ENCODE measurements around the gene FOCAD.

Gene FOCAD

GRCh38 chr9:20815923-20816703 lies 132.1 kb downstream of the FOCAD start:
- no peaks in the 10 kb centered on the region for H3K9me3 Mint-ChIP-seq
- no peak for ATAC-seq (replicated peaks)
- DNase-seq, result no peak
- H3K4me1 Mint-ChIP-seq, result peaks cover 6 to 12% of the 10 kb centered on the region in 2 donors
- no peak overlapping the region for H3K27ac Mint-ChIP-seq
- no peaks in the 10 kb centered on the region for H3K36me3 Mint-ChIP-seq
- H3K27me3 Mint-ChIP-seq, result no peaks in the 10 kb centered on the region
- H3K4me3 Mint-ChIP-seq, result no peak overlapping the region

- no peaks in the 10 kb centered on the region for H3K9me3 Mint-ChIP-seq
- H3K27ac Mint-ChIP-seq, result no peak overlapping the region
- no peaks in the 10 kb centered on the region for H3K4me1 Mint-ChIP-seq
- ATAC-seq (replicated peaks) (no peak), DNase-seq (no peak)
- no peaks in the 10 kb centered on the region for H3K27me3 Mint-ChIP-seq
- no peak overlapping the region for H3K4me3 Mint-ChIP-seq
- H3K36me3 Mint-ChIP-seq, result peaks cover 5 to 28% of the 10 kb centered on the region in 2 donors
Measured at GRCh38 chr9:20823051-20823450, 139.0 kb downstream of the FOCAD start.

GRCh38 chr9:20831028-20831427 lies 147.0 kb downstream of the FOCAD start:
- H3K27me3 Mint-ChIP-seq, result no peaks in the 10 kb centered on the region
- no peak overlapping the region for H3K27ac Mint-ChIP-seq
- H3K4me3 Mint-ChIP-seq, result no peak overlapping the region
- no peak for ATAC-seq (replicated peaks)
- peaks cover 14 to 38% of the 10 kb centered on the region in 2 donors for H3K36me3 Mint-ChIP-seq
- DNase-seq, result no peak
- no peaks in the 10 kb centered on the region for H3K4me1 Mint-ChIP-seq
- H3K9me3 Mint-ChIP-seq, result peaks cover 0 to 3% of the 10 kb centered on the region in 2 donors

GRCh38 chr9:20832775-20833174 lies 148.7 kb downstream of the FOCAD start:
- ATAC-seq (replicated peaks), result no peak
- Mint-ChIP-seq H3K27me3 (no peaks in the 10 kb centered on the region), H3K4me3 (no peak overlapping the region), H3K36me3 (peaks cover 10 to 20% of the 10 kb centered on the region in 2 donors), H3K4me1 (no peaks in the 10 kb centered on the region), H3K27ac (no peak overlapping the region), H3K9me3 (peaks cover 0 to 3% of the 10 kb centered on the region in 2 donors)
- no peak for DNase-seq

- no peaks in the 10 kb centered on the region for H3K4me1 Mint-ChIP-seq
- H3K36me3 Mint-ChIP-seq, result peaks cover 9 to 16% of the 10 kb centered on the region in 2 donors
- no peak overlapping the region for H3K4me3 Mint-ChIP-seq
- no peaks in the 10 kb centered on the region for H3K9me3 Mint-ChIP-seq
- ATAC-seq (replicated peaks), result no peak
- no peak for DNase-seq
- no peak overlapping the region for H3K27ac Mint-ChIP-seq
- no peaks in the 10 kb centered on the region for H3K27me3 Mint-ChIP-seq
Measured at GRCh38 chr9:20835377-20836286, 151.6 kb downstream of the FOCAD start.

GRCh38 chr9:20837166-20837565 lies 153.1 kb downstream of the FOCAD start:
- Mint-ChIP-seq H3K27me3 (no peaks in the 10 kb centered on the region), H3K4me1 (no peaks in the 10 kb centered on the region), H3K9me3 (peaks cover 4 to 6% of the 10 kb centered on the region in 2 donors), H3K4me3 (no peak overlapping the region), H3K27ac (no peak overlapping the region), H3K36me3 (peaks cover 11 to 26% of the 10 kb centered on the region in 2 donors)
- ATAC-seq (replicated peaks) (no peak), DNase-seq (no peak)

- Mint-ChIP-seq H3K27me3 (no peaks in the 10 kb centered on the region), H3K9me3 (peaks cover 4 to 13% of the 10 kb centered on the region in 2 donors), H3K36me3 (peaks cover 14 to 28% of the 10 kb centered on the region in 2 donors), H3K4me3 (no peak overlapping the region), H3K4me1 (no peaks in the 10 kb centered on the region), H3K27ac (no peak overlapping the region)
- DNase-seq (no peak), ATAC-seq (replicated peaks) (no peak)
Measured at GRCh38 chr9:20838218-20838617, 154.2 kb downstream of the FOCAD start.

- peaks cover 4 to 6% of the 10 kb centered on the region in 2 donors for H3K4me1 Mint-ChIP-seq
- DNase-seq (no peak), ATAC-seq (replicated peaks) (no peak)
- no peak overlapping the region for H3K4me3 Mint-ChIP-seq
- no peak overlapping the region for H3K27ac Mint-ChIP-seq
- peaks cover 4 to 13% of the 10 kb centered on the region in 2 donors for H3K9me3 Mint-ChIP-seq
- peaks cover 8 to 36% of the 10 kb centered on the region in 2 donors for H3K36me3 Mint-ChIP-seq
- H3K27me3 Mint-ChIP-seq, result no peaks in the 10 kb centered on the region
Measured at GRCh38 chr9:20844916-20845315, 160.9 kb downstream of the FOCAD start.

- H3K4me3 Mint-ChIP-seq, result no peak overlapping the region
- H3K9me3 Mint-ChIP-seq, result no peaks in the 10 kb centered on the region
- no peaks in the 10 kb centered on the region for H3K27me3 Mint-ChIP-seq
- peaks cover 0 to 16% of the 10 kb centered on the region in 2 donors for H3K36me3 Mint-ChIP-seq
- H3K4me1 Mint-ChIP-seq, result peaks cover 4 to 6% of the 10 kb centered on the region in 2 donors
- no peak overlapping the region for H3K27ac Mint-ChIP-seq
- DNase-seq (no peak), ATAC-seq (replicated peaks) (peak in 1 of 2 donors; percentile 18)
Measured at GRCh38 chr9:20848490-20848889, 164.4 kb downstream of the FOCAD start.

GRCh38 chr9:20853866-20854265 lies 169.8 kb downstream of the FOCAD start:
- no peak for ATAC-seq (replicated peaks)
- Mint-ChIP-seq H3K9me3 (peaks cover 9 to 14% of the 10 kb centered on the region in 2 donors), H3K36me3 (peaks cover 12 to 18% of the 10 kb centered on the region in 2 donors), H3K27ac (no peak overlapping the region), H3K27me3 (no peaks in the 10 kb centered on the region), H3K4me3 (no peak overlapping the region), H3K4me1 (no peaks in the 10 kb centered on the region)
- DNase-seq, result no peak

GRCh38 chr9:20854444-20854843 lies 170.4 kb downstream of the FOCAD start:
- no peaks in the 10 kb centered on the region for H3K4me1 Mint-ChIP-seq
- ATAC-seq (replicated peaks) (no peak), DNase-seq (no peak)
- H3K9me3 Mint-ChIP-seq, result peaks cover 9 to 14% of the 10 kb centered on the region in 2 donors
- H3K27ac Mint-ChIP-seq, result no peak overlapping the region
- H3K36me3 Mint-ChIP-seq, result peaks cover 12 to 18% of the 10 kb centered on the region in 2 donors
- H3K27me3 Mint-ChIP-seq, result no peaks in the 10 kb centered on the region
- H3K4me3 Mint-ChIP-seq, result no peak overlapping the region

- ATAC-seq (replicated peaks) (peak in 1 of 2 donors; percentile 55), DNase-seq (no peak)
- Mint-ChIP-seq H3K9me3 (no peaks in the 10 kb centered on the region), H3K4me3 (no peak overlapping the region), H3K4me1 (peaks cover 5% of the 10 kb centered on the region in 2 donors), H3K27me3 (no peaks in the 10 kb centered on the region), H3K27ac (peak overlapping the region; percentile 4), H3K36me3 (peaks cover 6 to 25% of the 10 kb centered on the region in 2 donors)
Measured at GRCh38 chr9:20863945-20864344, 179.9 kb downstream of the FOCAD start.

- Mint-ChIP-seq H3K4me1 (peaks cover 5% of the 10 kb centered on the region in 2 donors), H3K9me3 (no peaks in the 10 kb centered on the region), H3K27ac (no peak overlapping the region), H3K36me3 (peaks cover 5 to 25% of the 10 kb centered on the region in 2 donors), H3K27me3 (no peaks in the 10 kb centered on the region), H3K4me3 (no peak overlapping the region)
- peak in 1 of 2 donors; percentile 38 for ATAC-seq (replicated peaks)
- no peak for DNase-seq
Measured at GRCh38 chr9:20865347-20865746, 181.3 kb downstream of the FOCAD start.

- ATAC-seq (replicated peaks) (no peak), DNase-seq (no peak)
- Mint-ChIP-seq H3K27ac (no peak overlapping the region), H3K4me3 (no peak overlapping the region), H3K36me3 (peaks cover 0 to 12% of the 10 kb centered on the region in 2 donors), H3K9me3 (no peaks in the 10 kb centered on the region), H3K4me1 (peaks cover 11 to 16% of the 10 kb centered on the region in 2 donors), H3K27me3 (no peaks in the 10 kb centered on the region)
Measured at GRCh38 chr9:20870115-20870514, 186.1 kb downstream of the FOCAD start.
